ENCODE results near the gene DHDDS.
"Not testable (repeated sequence)": the region's sequence is repeated elsewhere in the genome, so short reads cannot be mapped to it uniquely, and the experiment has no call there.

DHDDS gene, protein sequence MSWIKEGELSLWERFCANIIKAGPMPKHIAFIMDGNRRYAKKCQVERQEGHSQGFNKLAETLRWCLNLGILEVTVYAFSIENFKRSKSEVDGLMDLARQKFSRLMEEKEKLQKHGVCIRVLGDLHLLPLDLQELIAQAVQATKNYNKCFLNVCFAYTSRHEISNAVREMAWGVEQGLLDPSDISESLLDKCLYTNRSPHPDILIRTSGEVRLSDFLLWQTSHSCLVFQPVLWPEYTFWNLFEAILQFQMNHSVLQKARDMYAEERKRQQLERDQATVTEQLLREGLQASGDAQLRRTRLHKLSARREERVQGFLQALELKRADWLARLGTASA

DNA sequence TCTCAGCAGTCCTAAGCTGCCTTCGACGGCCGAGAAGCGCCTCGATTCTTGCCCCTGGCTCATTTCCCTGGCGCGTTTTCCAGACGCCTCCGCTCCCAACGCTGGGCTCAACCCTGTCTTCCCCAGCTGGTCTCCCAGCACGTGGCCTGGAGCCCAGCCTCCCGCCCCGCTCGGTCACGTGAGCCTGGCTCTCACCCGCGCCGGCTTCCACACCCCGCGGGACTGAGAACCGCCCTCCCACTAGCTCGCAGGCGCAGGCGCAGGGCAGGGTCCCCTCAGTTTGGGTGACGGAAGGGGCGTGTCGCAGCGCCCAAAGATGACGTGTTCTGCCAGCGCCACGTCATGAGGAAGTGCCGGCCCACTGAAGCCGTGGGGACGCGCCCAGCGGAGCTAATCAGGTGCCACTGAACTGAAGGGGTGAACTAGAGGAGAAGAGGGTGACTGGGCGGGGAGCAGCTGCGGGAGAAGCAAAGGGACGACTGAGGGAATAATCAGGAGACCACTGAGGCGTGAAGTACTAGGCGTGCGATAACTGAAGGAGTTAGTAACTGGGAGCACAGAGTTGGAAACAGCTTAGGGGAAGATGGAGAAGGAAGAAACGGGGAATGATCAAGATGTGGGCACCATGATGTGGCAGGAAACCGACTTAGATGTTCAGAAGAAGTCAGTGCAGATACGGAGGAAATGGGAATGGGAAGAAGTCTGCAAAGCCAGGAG lies at the start of gene DHDDS:
DHDDS (plus strand) TSS at position 343 of the 717 bp plus-strand sequence. CDS start 625 bp downstream, outside the sequence.
- Mint-ChIP-seq H3K27me3 (no peaks in the 10 kb centered on the region), H3K9me3 (ENCODE audit: low read depth) (no peaks in the 10 kb centered on the region), H3K4me3 (peak within 1 kb of the TSS; percentile 95), H3K4me1 (ENCODE audit: low read depth) (peaks cover 21% of the 10 kb centered on the region), H3K36me3 (peaks cover 4% of the 10 kb centered on the region), H3K27ac (peak within 1 kb of the TSS; percentile 89)

DNA sequence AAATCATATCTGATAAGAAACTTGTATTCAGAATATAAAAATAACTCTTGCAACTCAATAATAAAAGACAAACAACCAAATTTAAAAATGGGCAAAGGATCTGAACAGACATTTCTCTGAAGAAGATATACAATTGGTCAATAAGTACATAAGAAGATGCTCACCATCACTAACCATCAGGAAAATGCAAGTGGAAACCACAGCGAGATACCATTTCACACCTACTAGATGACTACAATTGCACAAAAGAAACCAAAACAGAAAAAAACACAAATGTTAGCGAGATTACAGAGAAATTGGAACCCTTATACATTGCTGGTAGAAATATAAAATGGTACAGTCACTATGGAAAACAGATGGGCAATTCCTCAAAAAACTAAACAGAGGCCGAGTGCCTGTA lies 48.0 kb upstream of the DHDDS start:
- no peaks in the 10 kb centered on the region for H3K36me3 Mint-ChIP-seq
- peaks cover 42% of the 10 kb centered on the region for H3K4me1 Mint-ChIP-seq (ENCODE audit: low read depth)
- no peak overlapping the region for H3K27ac Mint-ChIP-seq
- no peaks in the 10 kb centered on the region for H3K9me3 Mint-ChIP-seq (ENCODE audit: low read depth)
- H3K4me3 Mint-ChIP-seq: no peak overlapping the region
- H3K27me3 Mint-ChIP-seq: no peaks in the 10 kb centered on the region

DNA sequence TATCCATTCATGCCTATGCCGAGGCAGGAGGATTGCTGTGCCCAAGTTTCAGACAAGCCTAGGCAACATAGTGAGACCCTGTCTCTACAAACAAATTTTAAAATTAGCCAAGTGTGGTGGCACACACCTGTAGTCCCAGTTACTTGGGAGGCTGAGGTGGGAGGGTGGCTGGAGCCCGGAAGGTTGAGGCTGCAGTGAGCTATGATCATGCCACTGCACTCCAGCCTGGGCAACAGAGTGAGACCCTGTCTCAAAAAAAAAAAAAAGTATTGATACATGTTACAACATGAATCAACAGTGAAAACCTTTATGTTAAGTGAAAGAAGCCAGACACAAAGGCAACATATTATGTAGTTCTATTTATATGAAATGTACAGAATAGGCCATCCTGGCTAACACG lies 47.1 kb upstream of the DHDDS start:
- H3K36me3 Mint-ChIP-seq: not testable (repeated sequence)

DNA sequence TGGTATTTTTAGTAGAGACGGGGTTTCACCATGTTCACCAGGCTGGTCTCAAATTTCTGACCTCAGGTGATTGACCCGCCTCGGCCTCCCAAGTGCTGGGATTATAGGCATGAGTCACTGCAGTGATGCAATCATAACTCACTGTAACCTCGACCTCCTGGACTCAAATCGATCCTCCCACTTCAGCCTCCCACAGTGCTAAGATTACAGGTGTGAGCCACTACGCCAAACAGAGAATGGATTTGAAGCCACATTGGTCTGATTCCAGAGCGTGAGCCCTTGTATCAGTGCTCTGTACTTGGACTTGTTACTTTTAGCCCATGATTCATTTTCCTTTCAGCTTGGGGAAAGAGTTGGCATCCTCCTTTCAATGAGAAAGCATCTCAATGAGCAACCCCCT lies 44.7 kb upstream of the DHDDS start:
- no peaks in the 10 kb centered on the region for H3K27me3 Mint-ChIP-seq
- no peaks in the 10 kb centered on the region for H3K36me3 Mint-ChIP-seq
- H3K27ac Mint-ChIP-seq: no peak overlapping the region
- peaks cover 53% of the 10 kb centered on the region for H3K4me1 Mint-ChIP-seq (ENCODE audit: low read depth)
- H3K4me3 Mint-ChIP-seq: no peak overlapping the region
- H3K9me3 Mint-ChIP-seq (ENCODE audit: low read depth): no peaks in the 10 kb centered on the region

More for the DNA sequence above, 47.1 kb upstream of the DHDDS start:
- not testable (repeated sequence) for H3K9me3 Mint-ChIP-seq (ENCODE audit: low read depth); H3K27ac Mint-ChIP-seq; H3K27me3 Mint-ChIP-seq; H3K4me3 Mint-ChIP-seq
- peaks cover 48% of the 10 kb centered on the region for H3K4me1 Mint-ChIP-seq (ENCODE audit: low read depth)

DNA sequence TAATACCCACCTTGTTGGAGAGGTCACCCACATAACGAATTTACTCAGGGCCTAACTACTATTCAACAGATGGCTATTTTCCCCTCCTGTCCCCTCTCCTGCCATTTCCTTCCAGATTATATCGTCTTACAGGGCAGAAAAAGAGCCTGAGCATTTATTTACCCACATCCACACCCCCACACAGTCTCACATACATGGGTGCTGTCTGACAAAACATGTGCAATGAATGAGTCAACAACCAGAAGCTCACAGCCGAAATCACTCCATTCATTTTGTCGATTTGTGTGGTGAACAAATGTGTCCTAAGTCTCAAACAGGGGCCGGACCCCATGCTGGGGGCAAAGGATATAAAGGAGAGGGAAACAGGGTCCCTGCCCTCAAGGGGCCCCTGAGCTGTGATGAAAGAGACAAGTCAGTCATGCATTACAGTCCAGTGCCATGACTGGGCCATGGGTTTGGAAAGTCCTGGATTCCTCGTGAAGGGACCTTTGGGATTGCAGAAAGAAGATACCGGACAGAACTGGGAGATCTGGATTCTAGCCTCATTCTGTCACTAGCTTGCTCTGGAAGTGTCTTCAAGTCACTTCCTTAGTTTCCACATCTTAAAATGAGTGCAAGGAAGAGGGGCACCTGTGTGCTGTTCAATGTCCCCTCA lies 43.2 kb upstream of the DHDDS start:
- no peaks in the 10 kb centered on the region for H3K27me3 Mint-ChIP-seq
- no peak overlapping the region for H3K27ac Mint-ChIP-seq
- H3K9me3 Mint-ChIP-seq (ENCODE audit: low read depth): no peaks in the 10 kb centered on the region
- H3K36me3 Mint-ChIP-seq: no peaks in the 10 kb centered on the region
- no peak overlapping the region for H3K4me3 Mint-ChIP-seq
- peaks cover 52% of the 10 kb centered on the region for H3K4me1 Mint-ChIP-seq (ENCODE audit: low read depth)

DNA sequence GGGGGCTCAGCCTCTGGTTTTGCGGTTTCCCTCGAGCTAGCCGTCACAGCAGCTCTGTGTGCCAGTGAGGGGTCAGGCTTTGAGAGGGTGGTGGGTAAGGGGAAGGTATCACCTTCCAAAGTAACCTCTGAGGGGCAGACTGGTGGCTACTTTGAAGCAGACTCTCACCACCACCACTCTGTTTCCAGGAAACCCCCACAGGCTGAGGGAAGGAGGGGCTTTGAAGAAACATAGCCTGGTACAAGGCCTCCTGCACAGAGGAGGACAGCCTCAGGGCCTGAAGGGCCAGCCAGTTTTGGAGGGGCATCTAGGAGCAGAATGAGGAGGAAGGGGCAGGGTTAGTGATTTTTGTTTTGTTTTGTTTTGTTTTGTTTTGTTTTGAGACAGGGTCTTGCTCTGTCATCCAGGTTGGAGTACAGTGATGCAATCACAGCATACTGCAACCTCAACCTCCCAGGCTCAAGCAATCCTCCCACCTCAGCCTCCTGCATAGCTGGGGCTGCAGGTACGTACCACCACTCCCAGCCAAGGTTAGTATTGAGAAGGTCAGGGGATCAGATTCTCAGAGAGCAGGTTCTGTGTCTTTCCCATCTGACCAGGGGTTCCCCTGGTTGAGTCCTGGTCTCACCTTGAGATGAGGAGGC lies 42.4 kb upstream of the DHDDS start:
- Mint-ChIP-seq H3K27ac (no peak overlapping the region), H3K36me3 (no peaks in the 10 kb centered on the region), H3K4me1 (ENCODE audit: low read depth) (peaks cover 47% of the 10 kb centered on the region), H3K4me3 (no peak overlapping the region), H3K27me3 (no peaks in the 10 kb centered on the region), H3K9me3 (ENCODE audit: low read depth) (no peaks in the 10 kb centered on the region)

DNA sequence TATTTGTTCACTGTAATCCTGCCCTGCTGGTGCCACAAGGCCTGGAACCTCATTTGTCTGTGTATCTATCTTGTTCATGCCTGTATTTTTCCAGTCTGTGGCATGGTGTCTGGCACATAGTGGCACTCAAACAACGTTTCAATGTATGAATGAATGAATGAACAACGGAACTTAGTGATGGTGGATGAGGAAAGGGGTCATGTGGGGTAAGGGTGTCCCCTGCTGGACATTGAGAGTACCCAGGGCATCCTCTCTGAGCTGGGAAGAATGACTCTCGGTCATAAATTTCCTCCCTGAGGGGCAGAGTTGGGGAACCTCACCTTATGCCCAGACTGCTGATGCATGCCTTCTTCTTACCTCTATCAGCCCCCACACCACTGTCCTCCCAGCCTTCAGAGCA lies 40.7 kb upstream of the DHDDS start:
- Mint-ChIP-seq H3K27ac (peak overlapping the region; percentile 5), H3K36me3 (no peaks in the 10 kb centered on the region), H3K4me3 (no peak overlapping the region), H3K9me3 (ENCODE audit: low read depth) (no peaks in the 10 kb centered on the region), H3K27me3 (no peaks in the 10 kb centered on the region), H3K4me1 (ENCODE audit: low read depth) (peaks cover 36% of the 10 kb centered on the region)

DNA sequence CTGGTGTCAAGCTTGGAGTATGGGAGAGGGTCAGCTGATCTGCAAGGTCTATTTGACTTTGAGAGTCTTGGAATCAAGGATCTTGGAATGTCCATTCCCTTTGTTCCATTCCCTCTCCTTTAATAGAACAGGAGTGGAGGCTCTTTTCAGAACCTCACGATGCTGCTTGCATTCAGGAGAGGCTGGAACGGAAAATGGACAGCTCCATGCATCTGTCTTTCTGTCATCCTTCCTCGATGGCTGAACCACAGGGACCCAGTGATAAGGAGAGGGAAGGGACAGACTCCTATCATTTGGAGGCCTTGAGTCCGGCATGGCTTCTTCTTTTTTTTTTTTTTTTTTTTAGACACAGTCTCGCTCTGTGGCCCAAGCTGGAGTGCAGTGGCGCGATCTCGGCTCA lies 36.4 kb upstream of the DHDDS start:
- Mint-ChIP-seq H3K4me1 (ENCODE audit: low read depth) (peaks cover 14% of the 10 kb centered on the region), H3K4me3 (no peak overlapping the region), H3K36me3 (no peaks in the 10 kb centered on the region), H3K27me3 (no peaks in the 10 kb centered on the region), H3K27ac (no peak overlapping the region), H3K9me3 (ENCODE audit: low read depth) (no peaks in the 10 kb centered on the region)

DNA sequence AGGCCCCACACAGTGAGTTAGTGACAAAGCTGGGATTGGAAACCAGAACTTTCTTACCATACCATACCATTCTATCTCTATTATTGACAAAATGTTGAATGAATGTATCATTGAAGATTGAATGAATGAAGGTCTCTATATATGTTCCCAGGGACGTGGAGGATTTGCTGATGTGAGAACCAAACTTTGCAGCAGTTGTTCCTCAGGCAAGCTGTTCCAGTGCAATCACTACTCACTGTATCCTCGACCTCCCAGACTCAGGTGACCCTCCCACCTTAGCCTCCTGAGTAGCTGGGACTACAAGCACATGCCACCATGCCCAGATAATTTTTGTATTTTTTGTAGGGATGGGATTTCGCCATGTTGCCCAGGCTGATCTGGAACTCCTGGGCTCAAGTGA lies 33.1 kb upstream of the DHDDS start:
- no peak overlapping the region for H3K27ac Mint-ChIP-seq

DNA sequence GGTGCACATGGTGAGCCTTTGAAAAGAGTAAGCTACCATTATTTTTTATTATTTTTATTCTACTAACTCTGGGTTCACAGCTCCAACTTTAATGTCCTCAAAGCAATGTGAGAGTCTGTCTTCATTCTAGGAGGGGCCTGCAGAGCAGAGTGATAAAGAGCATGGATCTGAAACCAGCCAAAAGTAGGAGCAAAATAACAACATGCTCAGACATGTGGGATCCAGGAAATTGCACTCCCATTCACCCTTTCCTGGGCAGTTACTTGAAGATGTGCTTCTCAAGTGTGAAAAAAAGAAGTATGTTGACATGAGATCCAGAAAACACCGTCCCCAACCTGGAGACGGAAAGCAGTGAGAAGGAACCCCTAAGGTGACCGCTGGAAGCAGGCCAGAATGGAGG lies 30.2 kb upstream of the DHDDS start:
- no peaks in the 10 kb centered on the region for H3K36me3 Mint-ChIP-seq
- H3K9me3 Mint-ChIP-seq (ENCODE audit: low read depth): no peaks in the 10 kb centered on the region
- H3K27ac Mint-ChIP-seq: no peak overlapping the region
- no peaks in the 10 kb centered on the region for H3K4me1 Mint-ChIP-seq (ENCODE audit: low read depth)
- H3K4me3 Mint-ChIP-seq: no peak overlapping the region
- H3K27me3 Mint-ChIP-seq: peaks cover 13% of the 10 kb centered on the region

More for the DNA sequence above, 33.1 kb upstream of the DHDDS start:
- H3K4me1 Mint-ChIP-seq (ENCODE audit: low read depth): peaks cover 4% of the 10 kb centered on the region
- H3K27me3 Mint-ChIP-seq: peaks cover 8% of the 10 kb centered on the region
- H3K36me3 Mint-ChIP-seq: no peaks in the 10 kb centered on the region
- no peak overlapping the region for H3K4me3 Mint-ChIP-seq
- no peaks in the 10 kb centered on the region for H3K9me3 Mint-ChIP-seq (ENCODE audit: low read depth)

DNA sequence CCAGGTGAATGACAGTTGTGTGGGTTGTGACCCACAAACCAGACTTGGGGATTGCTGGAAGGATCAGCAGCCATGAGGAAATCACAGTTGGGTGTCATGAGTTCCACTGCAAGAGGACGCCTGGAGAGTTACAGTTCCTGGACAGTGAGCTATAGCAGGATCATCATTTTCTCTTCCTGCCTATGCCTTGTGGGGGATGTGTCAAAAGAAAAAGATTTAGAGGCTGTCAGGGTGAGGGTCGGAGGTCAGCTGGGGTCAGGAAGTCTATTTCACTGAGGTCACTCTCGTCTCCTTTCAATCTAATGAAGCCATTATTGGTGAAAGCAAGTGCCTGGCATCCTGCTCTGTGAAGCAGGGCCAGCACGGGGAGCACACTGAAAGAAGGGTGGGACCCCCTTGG lies 28.5 kb upstream of the DHDDS start:
- Mint-ChIP-seq H3K27ac (no peak overlapping the region), H3K36me3 (no peaks in the 10 kb centered on the region), H3K4me1 (ENCODE audit: low read depth) (peaks cover 3% of the 10 kb centered on the region), H3K27me3 (peaks cover 16% of the 10 kb centered on the region), H3K4me3 (no peak overlapping the region), H3K9me3 (ENCODE audit: low read depth) (no peaks in the 10 kb centered on the region)

DNA sequence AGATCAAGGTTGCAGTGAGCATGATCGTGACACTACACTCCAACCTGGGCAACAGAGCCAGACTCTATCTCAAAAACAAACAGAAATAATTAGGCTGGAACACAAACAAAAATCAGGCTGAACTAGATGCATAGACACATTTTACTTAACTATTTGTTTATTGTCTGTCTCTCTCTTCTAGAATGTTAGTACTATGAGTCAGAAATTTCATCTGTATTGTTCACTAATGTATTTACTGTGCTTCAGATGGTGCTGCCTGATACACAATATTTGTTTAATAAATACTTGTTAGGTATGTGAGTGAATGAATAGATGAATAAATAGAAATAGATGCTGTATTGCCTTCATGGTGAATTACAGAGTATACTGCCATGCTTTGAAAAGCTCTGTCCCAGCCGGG lies 27.5 kb upstream of the DHDDS start:
- Mint-ChIP-seq H3K4me1 (ENCODE audit: low read depth) (peaks cover 13% of the 10 kb centered on the region), H3K36me3 (no peaks in the 10 kb centered on the region), H3K27ac (no peak overlapping the region), H3K4me3 (no peak overlapping the region), H3K9me3 (ENCODE audit: low read depth) (no peaks in the 10 kb centered on the region), H3K27me3 (peaks cover 17% of the 10 kb centered on the region)

DNA sequence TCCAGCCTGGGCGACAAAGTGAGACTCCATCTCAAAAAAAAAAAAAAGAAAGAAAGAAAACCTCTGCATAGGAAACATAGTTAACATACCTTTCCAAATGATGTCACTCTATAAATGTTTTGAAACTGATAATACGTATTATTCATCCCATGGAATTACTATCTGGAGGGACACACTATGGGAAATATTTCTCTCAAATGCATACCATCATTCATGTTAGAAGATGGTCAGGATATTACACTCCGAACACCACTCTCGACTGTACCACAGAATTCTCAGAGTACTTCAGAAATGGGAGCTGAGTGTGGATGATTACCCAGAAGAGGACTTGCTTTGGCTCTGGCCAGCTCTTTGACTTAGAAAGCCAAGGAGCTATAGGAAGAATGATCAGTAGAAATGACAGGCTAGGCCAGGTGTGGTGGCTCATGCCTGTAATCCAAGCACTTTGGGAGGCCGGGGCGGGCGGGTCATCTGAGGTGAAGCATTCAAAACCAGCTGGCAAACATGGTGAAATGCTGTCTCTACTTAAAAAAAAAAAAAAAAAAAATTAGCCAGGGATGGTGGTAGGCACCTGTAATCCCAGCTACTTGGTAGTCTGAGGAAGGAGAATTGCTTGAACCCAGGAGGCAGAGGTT lies 26.7 kb upstream of the DHDDS start:
- Mint-ChIP-seq H3K27me3 (peaks cover 19% of the 10 kb centered on the region), H3K4me3 (no peak overlapping the region), H3K4me1 (ENCODE audit: low read depth) (peaks cover 15% of the 10 kb centered on the region), H3K9me3 (ENCODE audit: low read depth) (no peaks in the 10 kb centered on the region), H3K36me3 (no peaks in the 10 kb centered on the region), H3K27ac (no peak overlapping the region)

DNA sequence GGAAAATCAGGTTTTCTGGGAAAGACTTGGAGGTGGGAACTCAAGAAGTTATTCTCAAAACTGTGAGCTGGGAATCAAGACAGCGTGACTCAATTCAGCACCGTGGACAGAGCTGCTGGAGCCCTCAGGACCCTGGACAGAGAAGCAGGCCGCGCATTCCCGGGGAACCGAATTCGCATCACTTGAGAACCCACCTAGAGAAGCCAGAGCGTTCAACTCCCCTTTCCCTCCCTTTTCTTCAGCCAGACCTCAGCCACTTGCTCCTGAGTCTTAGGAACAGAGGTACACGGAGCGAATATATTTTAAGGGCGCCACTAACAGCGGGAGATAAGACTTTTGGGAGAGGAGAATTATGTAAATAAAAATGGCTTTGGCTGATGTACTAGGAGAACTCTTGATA lies 23.5 kb upstream of the DHDDS start:
- Mint-ChIP-seq H3K4me1 (ENCODE audit: low read depth) (peaks cover 21% of the 10 kb centered on the region), H3K36me3 (no peaks in the 10 kb centered on the region), H3K27me3 (peaks cover 31% of the 10 kb centered on the region), H3K27ac (no peak overlapping the region), H3K4me3 (peak overlapping the region; percentile 49), H3K9me3 (ENCODE audit: low read depth) (no peaks in the 10 kb centered on the region)
